Breast epithelium (tissue), 3 donors: Measurements from ENCODE around the gene ARMH1.

Experiments
- POLR2A ChIP-seq: fragments of 450-650 bp; IDR thresholded peaks from one replicate; pipeline ENCODE4 v1.6.1; 2016; ENCODE audit warnings: antibody characterized with exemption, mild to moderate bottlenecking, moderate library complexity
- TF ChIP-seq, protein P1 (sequence below), 3 donors: fragments of 450-650 bp; IDR thresholded peaks; one replicate each; pipeline ENCODE4 v1.5.1; 2016 to 2017; ENCODE audit warnings: antibody characterized with exemption in 3 of 3, mild to moderate bottlenecking in 3 of 3, moderate library complexity in 3 of 3

DNA sequence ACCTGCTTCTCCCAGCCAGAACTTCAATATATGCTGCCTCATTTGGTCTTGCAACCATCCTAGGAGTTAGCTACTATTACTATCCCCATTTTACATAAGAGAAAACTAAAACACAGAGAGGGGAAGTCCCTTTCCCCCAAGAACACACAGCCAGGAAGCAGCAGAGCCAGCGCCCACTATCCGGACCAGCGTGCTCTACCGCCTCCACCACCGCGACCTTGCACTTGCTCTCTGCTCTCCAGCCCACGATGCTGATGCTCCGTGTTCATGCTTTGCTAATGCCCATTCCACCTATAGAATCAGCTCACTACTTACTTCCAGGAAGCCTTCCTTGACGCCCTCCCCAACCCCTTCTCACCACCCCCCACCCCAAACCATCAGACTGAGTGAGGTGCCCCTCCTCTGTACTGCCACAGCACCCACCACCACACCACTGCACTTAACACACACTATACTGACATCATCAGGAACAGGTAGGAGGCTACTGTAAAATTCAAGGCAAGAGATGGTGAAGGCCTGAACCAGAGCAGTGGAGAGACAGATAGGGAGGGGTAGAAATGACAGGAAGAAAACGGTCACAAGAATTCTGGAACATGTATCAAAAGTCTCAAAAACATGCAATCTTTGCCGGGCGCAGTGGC, 9.7 kb upstream of the ARMH1 start:
- TF ChIP-seq, protein P1, sequence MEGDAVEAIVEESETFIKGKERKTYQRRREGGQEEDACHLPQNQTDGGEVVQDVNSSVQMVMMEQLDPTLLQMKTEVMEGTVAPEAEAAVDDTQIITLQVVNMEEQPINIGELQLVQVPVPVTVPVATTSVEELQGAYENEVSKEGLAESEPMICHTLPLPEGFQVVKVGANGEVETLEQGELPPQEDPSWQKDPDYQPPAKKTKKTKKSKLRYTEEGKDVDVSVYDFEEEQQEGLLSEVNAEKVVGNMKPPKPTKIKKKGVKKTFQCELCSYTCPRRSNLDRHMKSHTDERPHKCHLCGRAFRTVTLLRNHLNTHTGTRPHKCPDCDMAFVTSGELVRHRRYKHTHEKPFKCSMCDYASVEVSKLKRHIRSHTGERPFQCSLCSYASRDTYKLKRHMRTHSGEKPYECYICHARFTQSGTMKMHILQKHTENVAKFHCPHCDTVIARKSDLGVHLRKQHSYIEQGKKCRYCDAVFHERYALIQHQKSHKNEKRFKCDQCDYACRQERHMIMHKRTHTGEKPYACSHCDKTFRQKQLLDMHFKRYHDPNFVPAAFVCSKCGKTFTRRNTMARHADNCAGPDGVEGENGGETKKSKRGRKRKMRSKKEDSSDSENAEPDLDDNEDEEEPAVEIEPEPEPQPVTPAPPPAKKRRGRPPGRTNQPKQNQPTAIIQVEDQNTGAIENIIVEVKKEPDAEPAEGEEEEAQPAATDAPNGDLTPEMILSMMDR (IDR thresholded peaks at IDR 0.05) = no peak
- no peak for TF ChIP-seq POLR2A
